DMS153 treated with DMSO at 0.1 percent for 48 hours (cell line): ENCODE data around the gene THADA.

Experiments
- DNase-seq: peaks from one replicate; lab custom pipeline; 2025; ENCODE audit not compliant: unreplicated experiment; lab: John Stamatoyannopoulos, UW

Gene THADA

GRCh38 chr2:43329637-43330036 is 266.2 kb downstream of the THADA start:
- DNase-seq, result no peak

GRCh38 chr2:43328832-43329231 is 267.0 kb downstream of the THADA start:
- no peak for DNase-seq

- peak; percentile 12 for DNase-seq
These were observed 267.7 kb downstream of the THADA start for GRCh38 chr2:43328133-43328532.

GRCh38 chr2:43327119-43327518 is 268.7 kb downstream of the THADA start:
- no peak for DNase-seq

- no peak for DNase-seq
These were observed 269.6 kb downstream of the THADA start for GRCh38 chr2:43326101-43326825.

- no peak for DNase-seq
These were observed 270.6 kb downstream of the THADA start for GRCh38 chr2:43325107-43325811.

- DNase-seq, result no peak
These were observed 271.4 kb downstream of the THADA start for GRCh38 chr2:43324259-43325106.

GRCh38 chr2:43323857-43324256 is 272.0 kb downstream of the THADA start:
- no peak for DNase-seq

- DNase-seq, result no peak
These were observed 274.4 kb downstream of the THADA start for GRCh38 chr2:43321446-43321845.

- no peak for DNase-seq
These were observed 276.3 kb downstream of the THADA start for GRCh38 chr2:43319541-43319940.

GRCh38 chr2:43318791-43319190 is 277.0 kb downstream of the THADA start:
- no peak for DNase-seq

GRCh38 chr2:43317680-43318079 is 278.2 kb downstream of the THADA start:
- DNase-seq, result no peak

GRCh38 chr2:43317194-43317593 is 278.6 kb downstream of the THADA start:
- no peak for DNase-seq

GRCh38 chr2:43315482-43315881 is 280.4 kb downstream of the THADA start:
- DNase-seq, result no peak

- DNase-seq, result no peak
These were observed 281.4 kb downstream of the THADA start for GRCh38 chr2:43314299-43314927.

- no peak for DNase-seq
These were observed 282.2 kb downstream of the THADA start for GRCh38 chr2:43313642-43314017.

GRCh38 chr2:43312755-43313641 is 282.8 kb downstream of the THADA start:
- no peak for DNase-seq

GRCh38 chr2:43311276-43311675 is 284.6 kb downstream of the THADA start:
- no peak for DNase-seq

- no peak for DNase-seq
These were observed 285.9 kb downstream of the THADA start for GRCh38 chr2:43309935-43310334.

GRCh38 chr2:43307973-43308372 is 287.9 kb downstream of the THADA start:
- no peak for DNase-seq
